ENCODE measurements around the gene COP1. TPM values are rescaled to one million over a fixed set of nuclear protein-coding genes. Genes with fewer than 3 reads are reported as not detected.

Gene COP1
- total and polyA plus RNA-seq, 2 of the 13 experiments (the other 11 are each of a cell fraction or from before 2014, with no cell fraction given): 20.5 to 51.3 TPM

- no peak for FAIRE-seq
- H3K27ac ChIP-seq (ENCODE audit: extremely low read length, insufficient read depth, low read length): no peak overlapping the region
- no peak overlapping the region for H3K4me2 ChIP-seq (ENCODE audit: low read depth, low read length)
Observed at GRCh38 chr1:176033474-176033873, 173.6 kb downstream of the COP1 start.

More at GRCh38 chr1:176033474-176033873, 173.6 kb downstream of the COP1 start:
- no peak overlapping the region for H2AFZ ChIP-seq (ENCODE audit: low read length)
- TF ChIP-seq ZSCAN9 (CRISPR knock-in tag; IDR thresholded peaks at IDR 0.05; ENCODE audit: borderline replicate concordance) (no peak), ZNF180 (CRISPR knock-in tag; IDR thresholded peaks at IDR 0.05; ENCODE audit: borderline replicate concordance, low read depth) (no peak), SNRNP70 (IDR thresholded peaks at IDR 0.05; ENCODE audit: low read depth, low read length) (no peak), SIX1 (CRISPR knock-in tag; IDR thresholded peaks at IDR 0.05; ENCODE audit: borderline replicate concordance) (no peak), TFDP2 (CRISPR knock-in tag; IDR thresholded peaks at IDR 0.05) (no peak), PHF8 (CRISPR knock-in tag; IDR thresholded peaks at IDR 0.05) (no peak), HDAC1 (CRISPR knock-in tag; IDR thresholded peaks at IDR 0.05) (no peak), ZSCAN30 (CRISPR knock-in tag; IDR thresholded peaks at IDR 0.05) (no peak), PTBP1 (IDR thresholded peaks at IDR 0.05; ENCODE audit: low read depth, low read length, poor library complexity, severe bottlenecking) (no peak), ESRRA (CRISPR knock-in tag; IDR thresholded peaks at IDR 0.05; ENCODE audit: low read depth) (no peak), ZMYM4 (CRISPR knock-in tag; IDR thresholded peaks at IDR 0.05) (no peak), TBX3 (IDR thresholded peaks at IDR 0.05; ENCODE audit: borderline replicate concordance) (no peak), MLX (CRISPR knock-in tag; IDR thresholded peaks at IDR 0.05) (no peak), ARID3A (IDR thresholded peaks at IDR 0.05; ENCODE audit: low read depth, low read length) (no peak)
- TF ChIP-seq, protein P1, sequence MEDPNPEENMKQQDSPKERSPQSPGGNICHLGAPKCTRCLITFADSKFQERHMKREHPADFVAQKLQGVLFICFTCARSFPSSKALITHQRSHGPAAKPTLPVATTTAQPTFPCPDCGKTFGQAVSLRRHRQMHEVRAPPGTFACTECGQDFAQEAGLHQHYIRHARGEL (CRISPR knock-in tag; IDR thresholded peaks at IDR 0.05): no peak
- no peak overlapping the region for H3K9ac ChIP-seq (ENCODE audit: insufficient read depth, low read depth, low read length)
- H4K20me1 ChIP-seq (ENCODE audit: insufficient read depth, low read length): no peaks in the 10 kb centered on the region
- H3K9me3 ChIP-seq (ENCODE audit: low read length): no peaks in the 10 kb centered on the region
- POLR2A ChIA-PET: no interaction called here
- no peaks in the 10 kb centered on the region for H3K79me2 ChIP-seq (ENCODE audit: insufficient read depth, low read length)
- no peaks in the 10 kb centered on the region for H3K27me3 ChIP-seq (ENCODE audit: control insufficient read depth in 1 of 2, insufficient read depth in 2 of 2, low read length in 2 of 2)
- ATAC-seq (no peak), DNase-seq (ENCODE audit: low spot score) (no peak)
- WGBS (ENCODE audit: low lambda C conversion rate): 95% methylated on average over 1 of the region's 1 CpG
- peaks cover 2 to 10% of the 10 kb centered on the region in 2 experiments; a peak in 1 of 5 replicates for H3K36me3 ChIP-seq (replicated peaks in 1 of 2; ENCODE audit: control insufficient read depth in 1 of 2, insufficient read depth in 2 of 2, low read length in 2 of 2)
- no peaks in the 10 kb centered on the region for H3K4me1 ChIP-seq (ENCODE audit: insufficient read depth, low read length)
- H3K4me3 ChIP-seq (replicated peaks in 1 of 3; ENCODE audit: insufficient read depth in 1 of 3, low read depth in 2 of 3, low read length in 3 of 3): no peak overlapping the region
- CTCF ChIA-PET (ENCODE audit: low intra/inter-chr PET ratio, low total read pairs): no interaction called here
- BruUV-seq (replicated peaks): no TSS peak
- in situ Hi-C loops (cut with HindIII; ENCODE audit: extremely low pct_ligation_motif_present, low pct_unique_long_range_greater_than_20kb): no loop called here
- intact Hi-C loops (cut with micrococcal nuclease; ENCODE audit: unreplicated experiment): no loop called here

Measured in HepG2 (cell line).